NCI-H1105 (cell line): ENCODE measurements around the gene DGKA.
A peak's percentile ranks its signal among the peaks of the same experiment; 100 is the strongest.
"Not testable (repeated sequence)": the region's sequence is repeated elsewhere in the genome, so short reads cannot be mapped to it uniquely, and the experiment has no call there.

Source experiments
- DNase-seq: peaks from one replicate; lab custom pipeline; 2025; lab: John Stamatoyannopoulos, UW

The DGKA gene

GRCh38 chr12:55969356-55969755 lies 38.4 kb downstream of the DGKA start:
- DNase-seq, result no peak

- no peak for DNase-seq
Measured at GRCh38 chr12:55970775-55971174, 39.8 kb downstream of the DGKA start.

- DNase-seq, result no peak
Measured at GRCh38 chr12:55972042-55972441, 41.1 kb downstream of the DGKA start.

- DNase-seq, result no peak
Measured at GRCh38 chr12:55972456-55972855, 41.5 kb downstream of the DGKA start.

GRCh38 chr12:55972911-55973598 lies 42.1 kb downstream of the DGKA start:
- DNase-seq, result no peak

GRCh38 chr12:55973599-55974307 lies 42.8 kb downstream of the DGKA start, which contains the start of gene RAB5B:
RAB5B (plus strand) TSS chr12:55974078; CDS start chr12:55986961, 12,883 bp downstream.
- DNase-seq, result peak; percentile 96

- peak; percentile 8 for DNase-seq
Measured at GRCh38 chr12:55974308-55974730, 43.4 kb downstream of the DGKA start.

GRCh38 chr12:55978393-55978792 lies 47.4 kb downstream of the DGKA start:
- no peak for DNase-seq

GRCh38 chr12:55979069-55979468 lies 48.1 kb downstream of the DGKA start:
- no peak for DNase-seq

GRCh38 chr12:55981882-55982281 lies 50.9 kb downstream of the DGKA start:
- not testable (repeated sequence) for DNase-seq

GRCh38 chr12:55982319-55982936 lies 51.5 kb downstream of the DGKA start:
- DNase-seq, result no peak

GRCh38 chr12:55983232-55983842 lies 52.4 kb downstream of the DGKA start:
- no peak for DNase-seq

GRCh38 chr12:55984861-55985260 lies 53.9 kb downstream of the DGKA start:
- DNase-seq, result no peak

- DNase-seq, result no peak
Measured at GRCh38 chr12:55985341-55985740, 54.4 kb downstream of the DGKA start.

- not testable (repeated sequence) for DNase-seq
Measured at GRCh38 chr12:55985976-55986375, 55.0 kb downstream of the DGKA start.

GRCh38 chr12:55991110-55991509 lies 60.1 kb downstream of the DGKA start:
- DNase-seq, result no peak

- DNase-seq, result no peak
Measured at GRCh38 chr12:55993230-55993853, 62.4 kb downstream of the DGKA start.

- DNase-seq, result no peak
Measured at GRCh38 chr12:55995366-55995765, 64.4 kb downstream of the DGKA start.

- peak; percentile 5 for DNase-seq
Measured at GRCh38 chr12:55996201-55996714, 65.3 kb downstream of the DGKA start.

- peak; percentile 60 for DNase-seq
Measured at GRCh38 chr12:55996715-55997534, 66.0 kb downstream of the DGKA start, which contains the start of gene SUOX. SUOX (plus strand) TSS chr12:55997276; CDS start chr12:56002222, 4,946 bp downstream.

GRCh38 chr12:55997535-55997859 lies 66.5 kb downstream of the DGKA start:
- no peak for DNase-seq
